ENCODE results near the gene CDKN2D.

CDKN2D gene

DNA sequence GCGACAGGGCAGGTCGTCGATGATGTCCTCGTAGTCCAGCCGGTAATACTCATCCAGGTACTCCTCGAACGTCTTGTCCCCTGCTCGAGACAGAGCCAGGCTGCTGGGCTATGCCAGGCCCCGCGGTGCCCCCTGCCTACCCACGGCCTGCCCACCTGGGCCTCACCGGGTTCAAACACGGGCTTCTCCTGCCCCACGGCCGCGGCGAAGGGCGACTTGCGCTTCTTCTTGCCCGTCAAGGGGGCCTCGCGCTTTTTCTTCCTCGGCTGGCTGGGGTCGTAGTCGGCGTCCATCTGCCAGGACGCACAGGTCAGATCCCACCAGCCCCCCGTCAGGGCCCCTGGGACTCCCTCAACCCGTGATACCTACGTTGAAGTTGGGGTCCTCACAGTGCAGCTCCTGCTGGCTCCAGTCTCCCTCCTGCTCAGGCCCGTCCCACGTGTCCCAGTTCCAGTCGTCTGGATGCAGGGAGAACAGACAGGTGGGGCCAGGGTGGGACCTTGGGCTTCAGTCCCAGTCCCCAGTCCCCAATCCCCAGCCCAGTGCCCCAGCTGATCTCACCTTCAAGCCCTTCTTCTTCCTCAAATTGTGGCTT lies 11.1 kb downstream of the CDKN2D start:
- DNase-seq (ENCODE audit: low read depth): no peak
- TF ChIP-seq, protein P1, sequence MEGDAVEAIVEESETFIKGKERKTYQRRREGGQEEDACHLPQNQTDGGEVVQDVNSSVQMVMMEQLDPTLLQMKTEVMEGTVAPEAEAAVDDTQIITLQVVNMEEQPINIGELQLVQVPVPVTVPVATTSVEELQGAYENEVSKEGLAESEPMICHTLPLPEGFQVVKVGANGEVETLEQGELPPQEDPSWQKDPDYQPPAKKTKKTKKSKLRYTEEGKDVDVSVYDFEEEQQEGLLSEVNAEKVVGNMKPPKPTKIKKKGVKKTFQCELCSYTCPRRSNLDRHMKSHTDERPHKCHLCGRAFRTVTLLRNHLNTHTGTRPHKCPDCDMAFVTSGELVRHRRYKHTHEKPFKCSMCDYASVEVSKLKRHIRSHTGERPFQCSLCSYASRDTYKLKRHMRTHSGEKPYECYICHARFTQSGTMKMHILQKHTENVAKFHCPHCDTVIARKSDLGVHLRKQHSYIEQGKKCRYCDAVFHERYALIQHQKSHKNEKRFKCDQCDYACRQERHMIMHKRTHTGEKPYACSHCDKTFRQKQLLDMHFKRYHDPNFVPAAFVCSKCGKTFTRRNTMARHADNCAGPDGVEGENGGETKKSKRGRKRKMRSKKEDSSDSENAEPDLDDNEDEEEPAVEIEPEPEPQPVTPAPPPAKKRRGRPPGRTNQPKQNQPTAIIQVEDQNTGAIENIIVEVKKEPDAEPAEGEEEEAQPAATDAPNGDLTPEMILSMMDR (IDR thresholded peaks at IDR 0.05; ENCODE audit: insufficient read depth, low read depth, low read length, missing control alignments): no peak
- no peak overlapping the region for H3K4me3 ChIP-seq (ENCODE audit: low read depth, low read length)

DNA sequence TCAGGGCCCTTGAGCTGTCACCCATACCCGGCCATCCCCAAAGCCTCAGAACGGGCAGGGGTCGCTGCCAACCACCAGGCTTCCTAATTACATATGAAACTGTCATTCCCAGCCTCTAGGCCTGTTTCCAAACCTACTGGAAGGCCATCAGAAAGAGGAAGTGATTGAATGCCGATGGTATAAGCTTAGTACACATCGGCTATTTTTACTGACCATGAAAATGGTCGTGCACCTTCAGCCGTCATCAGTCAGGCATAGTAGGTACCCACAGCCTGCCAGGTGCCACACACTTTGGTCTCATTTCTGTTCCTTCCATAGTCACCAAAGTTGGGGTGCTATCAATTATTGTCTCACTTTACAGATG lies 13.2 kb downstream of the CDKN2D start:
- H3K4me3 ChIP-seq (ENCODE audit: low read depth, low read length): no peak overlapping the region
- DNase-seq (ENCODE audit: low read depth): no peak
- TF ChIP-seq, protein P1 (IDR thresholded peaks at IDR 0.05; ENCODE audit: insufficient read depth, low read depth, low read length, missing control alignments): no peak

DNA sequence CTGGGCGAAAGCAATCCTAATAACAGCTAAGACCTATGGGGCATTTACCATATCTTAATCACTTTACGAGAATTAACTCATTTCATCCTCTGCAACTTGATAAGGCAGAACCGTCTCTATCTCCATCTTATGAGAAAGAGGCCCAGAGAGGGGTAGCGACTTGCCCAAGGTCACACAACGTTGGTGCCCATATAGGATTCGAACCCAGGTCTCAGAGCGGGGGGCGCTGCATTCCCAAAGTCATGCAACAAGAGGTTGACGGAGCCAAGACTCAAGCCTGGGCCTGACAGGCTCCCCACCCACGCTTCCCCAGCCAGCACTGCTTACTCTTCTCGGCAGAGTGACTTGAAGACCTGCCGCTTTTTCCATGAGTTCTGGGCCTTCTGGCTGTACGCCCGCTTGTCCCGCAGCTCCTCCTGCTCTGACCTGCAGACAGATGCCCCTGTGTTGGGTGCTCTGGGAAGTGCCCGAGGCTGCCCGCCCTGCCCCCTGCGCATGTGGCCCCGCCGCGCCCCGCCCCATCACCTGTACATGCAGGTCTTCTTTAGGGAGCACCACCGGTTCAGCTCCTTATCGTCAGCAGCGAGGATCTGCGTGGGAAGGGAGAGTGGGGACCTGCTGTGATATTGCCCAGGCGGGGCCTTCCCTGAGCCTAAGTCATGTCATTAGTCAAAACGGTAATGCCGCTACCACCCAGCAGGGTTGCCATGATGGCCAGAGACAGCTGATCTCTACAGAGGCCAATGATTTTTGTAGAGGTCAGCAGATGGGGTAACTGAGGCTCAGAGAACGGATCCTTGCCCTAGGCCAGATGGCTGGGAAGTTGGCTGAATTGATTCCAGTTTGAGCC lies 13.8 kb downstream of the CDKN2D start:
- DNase-seq (ENCODE audit: low read depth): no peak
- no peak overlapping the region for H3K4me3 ChIP-seq (ENCODE audit: low read depth, low read length)
- TF ChIP-seq, protein P1 (IDR thresholded peaks at IDR 0.05; ENCODE audit: insufficient read depth, low read depth, low read length, missing control alignments): no peak

DNA sequence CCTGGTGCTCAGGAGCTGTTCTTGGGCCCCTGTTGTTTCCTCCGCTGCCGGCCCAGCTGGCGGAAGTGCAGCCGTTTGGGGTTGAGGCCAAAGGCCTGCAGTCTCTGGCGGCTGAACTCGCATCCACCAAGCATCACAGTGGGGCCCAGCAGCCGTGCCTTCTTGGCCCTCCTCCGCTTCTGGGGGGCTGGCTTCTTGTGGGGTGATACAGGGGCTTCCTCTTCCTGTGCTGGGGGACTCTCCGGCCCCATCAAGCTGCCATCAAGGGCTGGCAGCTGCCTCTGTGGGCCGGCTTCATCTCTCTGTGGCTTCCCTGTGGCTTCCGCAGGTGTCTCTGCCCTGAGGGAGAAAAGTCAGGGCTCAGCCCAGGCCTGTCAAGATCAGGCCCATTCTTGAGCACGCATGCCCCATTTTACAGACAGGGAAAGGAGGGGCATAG lies 14.8 kb downstream of the CDKN2D start:
- TF ChIP-seq, protein P1 (IDR thresholded peaks at IDR 0.05; ENCODE audit: insufficient read depth, low read depth, low read length, missing control alignments): no peak
- H3K4me3 ChIP-seq (ENCODE audit: low read depth, low read length): no peak overlapping the region
- peak; percentile 73 for DNase-seq (ENCODE audit: low read depth)

DNA sequence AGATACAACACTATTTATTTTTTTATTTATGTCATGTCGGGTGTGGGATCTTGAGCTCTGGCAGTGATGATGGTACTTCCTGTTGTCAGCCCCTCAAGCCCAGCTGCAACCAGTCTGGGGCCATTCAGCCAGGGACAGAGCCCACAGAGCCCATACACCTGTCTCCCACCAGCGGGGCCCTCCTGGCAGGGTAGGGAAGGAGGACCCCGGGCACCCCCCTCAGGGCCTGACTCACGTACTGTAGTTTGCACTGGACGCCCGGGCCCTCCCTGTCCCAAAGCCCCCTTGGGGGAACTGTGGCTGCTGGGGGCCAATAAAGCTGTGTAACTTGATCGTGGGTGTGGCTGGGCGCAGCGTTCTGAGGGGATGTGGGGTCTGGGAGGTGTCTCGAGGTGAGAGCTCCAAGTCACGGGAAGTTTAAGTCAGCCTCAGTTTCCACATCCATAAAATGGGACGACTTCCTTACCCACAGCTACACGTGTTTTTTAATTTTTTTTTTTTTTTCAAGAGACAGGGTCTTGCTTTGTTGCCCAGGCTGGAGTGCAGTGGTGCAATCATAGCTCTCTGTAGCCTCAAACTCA lies 15.6 kb downstream of the CDKN2D start:
- no peak for DNase-seq (ENCODE audit: low read depth)
- TF ChIP-seq, protein P1 (IDR thresholded peaks at IDR 0.05; ENCODE audit: insufficient read depth, low read depth, low read length, missing control alignments): no peak
- no peak overlapping the region for H3K4me3 ChIP-seq (ENCODE audit: low read depth, low read length)

DNA sequence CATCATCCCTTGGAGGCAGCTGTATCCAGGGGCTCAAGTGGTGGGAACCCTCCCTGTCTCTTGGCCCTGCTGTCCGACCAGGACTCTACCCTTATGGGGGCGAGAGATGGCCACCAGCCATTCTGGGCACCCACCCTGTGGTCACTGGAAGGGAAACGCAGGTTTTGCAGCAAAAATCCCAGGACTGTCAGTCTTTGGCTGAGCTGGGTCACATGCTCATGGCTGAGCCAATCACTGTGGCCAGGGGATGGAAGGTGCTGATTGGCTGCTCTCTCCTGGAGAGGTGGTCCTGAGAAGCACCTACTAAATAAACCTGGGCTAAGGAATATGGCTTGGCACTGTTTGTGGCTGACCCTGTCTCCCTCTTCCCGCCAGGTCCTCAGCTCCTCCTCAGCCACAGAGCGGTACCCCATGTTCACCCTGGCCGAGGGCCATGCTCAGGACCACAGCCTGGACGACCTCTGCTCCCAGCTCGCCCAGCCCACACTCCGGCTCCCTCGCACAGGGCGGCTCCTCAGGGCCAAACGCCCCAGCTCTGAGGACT lies 16.2 kb downstream of the CDKN2D start:
- TF ChIP-seq, protein P1 (IDR thresholded peaks at IDR 0.05; ENCODE audit: insufficient read depth, low read depth, low read length, missing control alignments): no peak
- peak; percentile 40 for DNase-seq (ENCODE audit: low read depth)
- no peak overlapping the region for H3K4me3 ChIP-seq (ENCODE audit: low read depth, low read length)
